Measurements from ENCODE around the gene SRD5A3.

- TF ChIP-seq CBX1 (IDR thresholded peaks at IDR 0.05; ENCODE audit: low read depth) = no peak
- no peak for TF ChIP-seq CHD1 (IDR thresholded peaks at IDR 0.05; ENCODE audit: low read length)
- 0 out of 6 replicates have a peak, but pooled peaks of 1 of the 3 experiments have one; percentile 4 for TF ChIP-seq CTCF (IDR thresholded peaks at IDR 0.05 in 2 of 3, conservative IDR thresholded peaks at IDR 0.05 in 1 of 3; ENCODE audit: insufficient read depth in 2 of 3, low read depth in 1 of 3, low read length in 3 of 3)
These were observed 48.7 kb upstream of the SRD5A3 start for GRCh38 chr4:55297346-55297745.
